Measurements from ENCODE around the gene MORC1.

- TF ChIP-seq, protein P1, sequence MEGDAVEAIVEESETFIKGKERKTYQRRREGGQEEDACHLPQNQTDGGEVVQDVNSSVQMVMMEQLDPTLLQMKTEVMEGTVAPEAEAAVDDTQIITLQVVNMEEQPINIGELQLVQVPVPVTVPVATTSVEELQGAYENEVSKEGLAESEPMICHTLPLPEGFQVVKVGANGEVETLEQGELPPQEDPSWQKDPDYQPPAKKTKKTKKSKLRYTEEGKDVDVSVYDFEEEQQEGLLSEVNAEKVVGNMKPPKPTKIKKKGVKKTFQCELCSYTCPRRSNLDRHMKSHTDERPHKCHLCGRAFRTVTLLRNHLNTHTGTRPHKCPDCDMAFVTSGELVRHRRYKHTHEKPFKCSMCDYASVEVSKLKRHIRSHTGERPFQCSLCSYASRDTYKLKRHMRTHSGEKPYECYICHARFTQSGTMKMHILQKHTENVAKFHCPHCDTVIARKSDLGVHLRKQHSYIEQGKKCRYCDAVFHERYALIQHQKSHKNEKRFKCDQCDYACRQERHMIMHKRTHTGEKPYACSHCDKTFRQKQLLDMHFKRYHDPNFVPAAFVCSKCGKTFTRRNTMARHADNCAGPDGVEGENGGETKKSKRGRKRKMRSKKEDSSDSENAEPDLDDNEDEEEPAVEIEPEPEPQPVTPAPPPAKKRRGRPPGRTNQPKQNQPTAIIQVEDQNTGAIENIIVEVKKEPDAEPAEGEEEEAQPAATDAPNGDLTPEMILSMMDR (IDR thresholded peaks at IDR 0.05 in 4 of 5, conservative IDR thresholded peaks at IDR 0.05 in 1 of 5), result no peak
- TF ChIP-seq POLR2A (IDR thresholded peaks at IDR 0.05), result no peak
These were observed 8.0 kb upstream of the MORC1 start for GRCh38 chr3:109125902-109126301.

Measured in gastrocnemius medialis (tissue), 4 donors.